IPS DF 19.7 (cell line): ENCODE data around the gene DTNA.

Experiments
- DNase-seq: peaks from one replicate; pipeline ENCODE4 v3.0.0-alpha.2; 2013; ENCODE audit warnings: low read depth, low spot score

DTNA gene

GRCh38 chr18:34806527-34806926, 96.4 kb downstream of the DTNA start:
- DNase-seq: no peak

GRCh38 chr18:34807106-34807796, 97.2 kb downstream of the DTNA start:
- DNase-seq: peak; percentile 83

- no peak for DNase-seq
Measured at GRCh38 chr18:34808389-34808788, 98.3 kb downstream of the DTNA start.

GRCh38 chr18:34809451-34810072, 99.5 kb downstream of the DTNA start:
- DNase-seq: no peak

- no peak for DNase-seq
Measured at GRCh38 chr18:34816183-34816582, 106.1 kb downstream of the DTNA start.

- no peak for DNase-seq
Measured at GRCh38 chr18:34817636-34818035, 107.5 kb downstream of the DTNA start.

- no peak for DNase-seq
Measured at GRCh38 chr18:34818064-34818463, 108.0 kb downstream of the DTNA start.

GRCh38 chr18:34820360-34821065, 110.4 kb downstream of the DTNA start:
- no peak for DNase-seq

- DNase-seq: no peak
Measured at GRCh38 chr18:34821669-34822210, 111.6 kb downstream of the DTNA start.

- DNase-seq: no peak
Measured at GRCh38 chr18:34828093-34828492, 118.0 kb downstream of the DTNA start.

- DNase-seq: no peak
Measured at GRCh38 chr18:34834897-34835296, 124.8 kb downstream of the DTNA start.

- no peak for DNase-seq
Measured at GRCh38 chr18:34835466-34835865, 125.4 kb downstream of the DTNA start.

- DNase-seq: no peak
Measured at GRCh38 chr18:34837769-34838272, 127.7 kb downstream of the DTNA start.

GRCh38 chr18:34838669-34839068, 128.6 kb downstream of the DTNA start:
- DNase-seq: no peak

- no peak for DNase-seq
Measured at GRCh38 chr18:34840256-34840826, 130.2 kb downstream of the DTNA start.

GRCh38 chr18:34841891-34842290, 131.8 kb downstream of the DTNA start:
- no peak for DNase-seq

GRCh38 chr18:34844072-34844471, 134.0 kb downstream of the DTNA start:
- DNase-seq: no peak

GRCh38 chr18:34844732-34845459, 134.8 kb downstream of the DTNA start:
- no peak for DNase-seq

GRCh38 chr18:34847408-34847807, 137.3 kb downstream of the DTNA start:
- no peak for DNase-seq

GRCh38 chr18:34848156-34848555, 138.1 kb downstream of the DTNA start:
- DNase-seq: no peak

GRCh38 chr18:34848695-34849094, 138.6 kb downstream of the DTNA start:
- DNase-seq: no peak
